K562 (cell line): ENCODE results near the gene FOXS1. TPM values are rescaled to one million over a fixed set of nuclear protein-coding genes. Genes with fewer than 3 reads are reported as not detected.

Experiments
- ATAC-seq: fragments of 200-7000 bp; cut with Tn5 transposase; 3 replicates; pipeline ENCODE4 v1.9.1; 2020; ENCODE audit warnings: moderate library complexity
- BruUV-seq: library from RNA; stranded (reverse); fragments of 400-500 nt; replicated peaks from 2 replicates; lab custom pipeline; 2021; lab: Mats Ljungman, UMichigan
- CTCF ChIA-PET: fragments of 300-600 bp; formaldehyde crosslinking; extraction: SDS; loops from one replicate; lab custom pipeline; 2021; ENCODE audit warnings: low intra/inter-chr PET ratio; lab: Yijun Ruan, JAX
- POLR2A ChIA-PET: fragments of 300-600, 350-650 bp; sonication (Branson Sonifier 250); formaldehyde crosslinking; extraction: SDS; loops from one replicate; lab custom pipeline; 2021; ENCODE audit warnings: antibody characterized with exemption, inconsistent platforms; lab: Yijun Ruan, JAX
- DNase-seq, 4 experiments: peaks; one replicate each; pipeline versions ENCODE4 v3.0.0 to v3.0.0-alpha.2; 2011 to 2018; ENCODE audit warnings: low spot score in 3 of 4, mixed read lengths in 3 of 4; ENCODE audit errors: extremely low read depth in 1 of 4
- FAIRE-seq: peaks from 2 replicates; lab custom pipeline; 2011; peaks lifted over from hg19 to GRCh38; lab: Jason Lieb, UNC
- H2AFZ ChIP-seq: 2 replicates; pipeline ENCODE4 v1.6.0; 2011; ENCODE audit warnings: low read depth, low read length, control low read depth, inconsistent platforms
- H3K27ac ChIP-seq: fragments of 200-600 bp; 3 replicates; pipeline ENCODE4 v1.8.0; 2011; ENCODE audit warnings: low read depth, mild to moderate bottlenecking, control low read depth, inconsistent platforms, low read length, moderate library complexity, mixed read lengths; ENCODE audit errors: extremely low read depth
- H3K27me3 ChIP-seq, 2 experiments: fragments of 300-600 bp in 1 of 2; 2 replicates in 1 of 2; 3 replicates in 1 of 2; pipeline versions ENCODE4 v1.6.0 to v1.8.0; 2011; ENCODE audit warnings: inconsistent platforms in 2 of 2, low read length in 2 of 2, mild to moderate bottlenecking in 1 of 2, mixed read lengths in 1 of 2, moderate library complexity in 1 of 2; ENCODE audit not compliant: control insufficient read depth in 2 of 2, insufficient read depth in 2 of 2
- H3K36me3 ChIP-seq: fragments of 300-600 bp; 3 replicates; pipeline ENCODE4 v1.8.0; 2011; ENCODE audit warnings: mild to moderate bottlenecking, low read length, inconsistent platforms; ENCODE audit not compliant: control insufficient read depth, insufficient read depth
- H3K4me1 ChIP-seq, 2 experiments: fragments of 200-600 bp in 1 of 2; replicated peaks in 1 of 2; 2 replicates in 1 of 2; 3 replicates in 1 of 2; pipeline versions ENCODE4 v1.5.1 to v1.8.0; 2011; ENCODE audit warnings: inconsistent platforms in 2 of 2, low read length in 2 of 2, mild to moderate bottlenecking in 1 of 2, mixed read lengths in 1 of 2, moderate library complexity in 1 of 2; ENCODE audit not compliant: control insufficient read depth in 2 of 2, insufficient read depth in 2 of 2
- H3K4me2 ChIP-seq: 2 replicates; pipeline ENCODE4 v1.6.1; 2011; ENCODE audit warnings: low read length, control low read depth, inconsistent platforms, mixed read lengths; ENCODE audit not compliant: insufficient read depth
- H3K4me3 ChIP-seq: fragments of 200-600 bp; sonication (generic), shearing (Covaris generic); 2 replicates; pipeline ENCODE4 v1.5.1; 2016; ENCODE audit warnings: control low read depth, inconsistent platforms
- H3K79me2 ChIP-seq: fragments of 200-600 bp; 3 replicates; pipeline ENCODE4 v1.8.0; 2011; ENCODE audit warnings: low read length, inconsistent platforms; ENCODE audit not compliant: control insufficient read depth, insufficient read depth
- H3K9ac ChIP-seq, 2 experiments: 2 replicates each; pipeline versions ENCODE4 v1.6.0 to v1.6.1; 2011; ENCODE audit warnings: low read depth in 2 of 2, low read length in 2 of 2, control low read depth in 1 of 2, inconsistent platforms in 1 of 2, mild to moderate bottlenecking in 1 of 2, mixed read lengths in 1 of 2; ENCODE audit not compliant: insufficient read depth in 1 of 2
- H3K9me1 ChIP-seq: one replicate; pipeline ENCODE4 v1.6.0; 2011; ENCODE audit warnings: inconsistent platforms, mild to moderate bottlenecking, low read length, moderate library complexity; ENCODE audit not compliant: control insufficient read depth, insufficient read depth
- H3K9me3 ChIP-seq: replicated peaks from 2 replicates; pipeline ENCODE4 v1.5.1; 2011; ENCODE audit warnings: low read depth, low read length, inconsistent platforms; ENCODE audit not compliant: control insufficient read depth, insufficient read depth
- H4K20me1 ChIP-seq: replicated peaks from 2 replicates; pipeline ENCODE4 v1.6.1; 2011; ENCODE audit warnings: low read length, inconsistent platforms, mixed read lengths; ENCODE audit not compliant: control insufficient read depth, insufficient read depth
- BMI1 ChIP-seq: fragments of 150-350 bp; IDR thresholded peaks from 2 replicates; pipeline ENCODE4 v1.6.1; 2014; ENCODE audit warnings: low read length
- CHD2 ChIP-seq: IDR thresholded peaks from 2 replicates; pipeline ENCODE4 v1.6.1; 2011; ENCODE audit warnings: low read depth, low read length
- GATA2 ChIP-seq: sonication (generic); formaldehyde crosslinking; IDR thresholded peaks from 2 replicates; pipeline ENCODE4 v1.4.0; 2020; ENCODE audit warnings: mild to moderate bottlenecking, missing genetic modification reagents
- POLR3G ChIP-seq: IDR thresholded peaks from 2 replicates; pipeline ENCODE4 v1.6.1; 2011; ENCODE audit not compliant: insufficient read length, insufficient replicate concordance; ENCODE audit errors: extremely low read depth
- TCFL5 ChIP-seq: fragments of 250-450 bp; sonication (Bioruptor Pico); conservative IDR thresholded peaks from 2 replicates; pipeline ENCODE4 v1.6.1; 2021; ENCODE audit warnings: mild to moderate bottlenecking, moderate library complexity, matching md5 sums
- ZNF134 ChIP-seq: fragments of 250-450 bp; sonication (Bioruptor Pico); conservative IDR thresholded peaks from 2 replicates; pipeline ENCODE4 v1.4.0; 2020
- ZNF263 ChIP-seq: sonication (generic); formaldehyde crosslinking; IDR thresholded peaks from 2 replicates; pipeline ENCODE4 v1.8.0; 2022; ENCODE audit warnings: mild to moderate bottlenecking, missing genetic modification reagents, borderline replicate concordance
- ZSCAN29 ChIP-seq: fragments of 450-650 bp; IDR thresholded peaks from 2 replicates; pipeline ENCODE4 v1.6.1; 2017
- WGBS: fragments of 100-300 bp; shearing (Covaris generic); methylation state at CpG from one replicate; pipeline ENCODE4 v1.1.6; 2016; ENCODE audit warnings: low coverage, mixed read lengths; ENCODE audit not compliant: insufficient coverage; ENCODE audit errors: missing lambda C conversion rate; 5-methylcytosine and 5-hydroxymethylcytosine counted together
- in situ Hi-C: fragments of 300-500 bp; cut with MboI; formaldehyde crosslinking; loops from 4 replicates; pipeline ENCODE4 v1.15.0; 2018; ENCODE audit warnings: inconsistent platforms, mixed read lengths
- intact Hi-C: fragments of 100-400 bp; cut with micrococcal nuclease; formaldehyde crosslinking; loops from 2 replicates; pipeline ENCODE4 v1.14.2; 2022
- polyA plus RNA-seq, 8 experiments: library from polyadenylated mRNA; depleted of rRNA in 4 of 8; stranded (reverse) in 5 of 8; unstranded in 3 of 8; fragments of >200 nt; fragmentation: Nextera tagmentation in 2 of 8; fragmentation: Illumina TruSeq in 1 of 8; extraction: Ambion mirVana in 2 of 8; extraction: Trizol in 1 of 8; gene quantifications; 2 replicates each; pipeline versions ENCODE4 v1.2.1 to v1.2.3, GENCODE V29; 2011 to 2014; ENCODE audit warnings: inconsistent platforms in 1 of 8, missing spikeins in 1 of 8
- total RNA-seq, 7 experiments: library from RNA; depleted of rRNA in 6 of 7; stranded (reverse); fragments of >200 nt in 6 of 7; fragmentation: Illumina TruSeq in 2 of 7; extraction: Trizol in 2 of 7; gene quantifications; 2 replicates each; pipeline versions ENCODE4 v1.2.1 to v1.2.3, GENCODE V29; 2011 to 2021; ENCODE audit warnings: low replicate concordance in 1 of 7
- TF ChIP-seq, protein P1 (sequence below): fragments of 450-650 bp; formaldehyde crosslinking; IDR thresholded peaks from 2 replicates; pipeline ENCODE4 v1.4.0; 2020; ENCODE audit warnings: mild to moderate bottlenecking, mixed read lengths
- TF ChIP-seq, protein P2 (sequence below), 3 experiments: fragments of 200-800 bp in 1 of 3; fragments of 250-450 bp in 1 of 3; fragments of 450-650 bp in 1 of 3; sonication (Bioruptor Pico) in 1 of 3; sonication (Bioruptor generic) in 1 of 3; formaldehyde crosslinking in 1 of 3; IDR thresholded peaks; 2 replicates each; pipeline versions ENCODE4 v1.6.1 to v1.8.0; 2016 to 2022; ENCODE audit warnings: mild to moderate bottlenecking in 2 of 3, missing genetic modification characterization in 2 of 3, missing compliant biosample characterization in 1 of 3, moderate library complexity in 1 of 3
- TF ChIP-seq, protein P3 (sequence below): fragments of 250-450 bp; sonication (Bioruptor Pico); IDR thresholded peaks from 2 replicates; pipeline ENCODE4 v1.4.0; 2020

FOXS1 gene
- total and polyA plus RNA-seq, 9 of the 15 experiments (the other 6 are each of a cell fraction or from before 2014, with no cell fraction given): not detected

DNA sequence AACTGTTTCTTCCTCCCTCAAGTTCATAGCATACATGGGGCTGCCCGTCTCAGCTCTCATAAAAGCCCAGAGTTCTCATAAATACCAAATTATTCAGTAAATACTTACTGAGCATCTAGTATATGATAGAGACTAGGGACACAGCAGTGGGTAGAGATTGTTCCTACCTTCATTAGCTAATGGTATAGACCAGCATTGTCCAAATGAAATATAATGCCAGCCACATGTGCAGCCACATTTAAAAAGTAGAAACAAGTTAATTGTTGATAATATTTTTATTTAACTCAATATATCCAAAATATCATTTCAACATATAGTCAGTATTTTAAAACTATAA is 26.2 kb upstream of the FOXS1 start:
- DNase-seq: no peak
- FAIRE-seq: no peak
- Histone ChIP-seq H3K4me1 (peaks cover 0 to 11% of the 10 kb centered on the region in 2 experiments; a peak in 2 of 5 replicates), H3K79me2 (no peaks in the 10 kb centered on the region), H3K27me3 (peaks cover 43 to 54% of the 10 kb centered on the region in 2 experiments), H3K4me2 (no peak overlapping the region), H2AFZ (no peak overlapping the region), H3K9ac (no peak overlapping the region), H4K20me1 (peaks cover 12% of the 10 kb centered on the region), H3K9me3 (no peaks in the 10 kb centered on the region), H3K27ac (no peak overlapping the region), H3K4me3 (no peak overlapping the region), H3K9me1 (no peaks in the 10 kb centered on the region), H3K36me3 (no peaks in the 10 kb centered on the region)
- BruUV-seq: no TSS peak
- no peak for ATAC-seq
- intact Hi-C loops: no loop called here
- WGBS: 6% methylated on average over 1 of the region's 1 CpG
- in situ Hi-C loops: no loop called here
- CTCF ChIA-PET: no interaction called here
- POLR2A ChIA-PET: interaction anchor here (1.1 to 1.4 kb wide), 2 partner anchors 25 to 79 kb away, joined by 4 read pairs; no protein-coding TSS in a partner anchor
- TF ChIP-seq CHD2: no peak
- TF ChIP-seq GATA2 (CRISPR knock-in tag): no peak
- TF ChIP-seq, protein P1, sequence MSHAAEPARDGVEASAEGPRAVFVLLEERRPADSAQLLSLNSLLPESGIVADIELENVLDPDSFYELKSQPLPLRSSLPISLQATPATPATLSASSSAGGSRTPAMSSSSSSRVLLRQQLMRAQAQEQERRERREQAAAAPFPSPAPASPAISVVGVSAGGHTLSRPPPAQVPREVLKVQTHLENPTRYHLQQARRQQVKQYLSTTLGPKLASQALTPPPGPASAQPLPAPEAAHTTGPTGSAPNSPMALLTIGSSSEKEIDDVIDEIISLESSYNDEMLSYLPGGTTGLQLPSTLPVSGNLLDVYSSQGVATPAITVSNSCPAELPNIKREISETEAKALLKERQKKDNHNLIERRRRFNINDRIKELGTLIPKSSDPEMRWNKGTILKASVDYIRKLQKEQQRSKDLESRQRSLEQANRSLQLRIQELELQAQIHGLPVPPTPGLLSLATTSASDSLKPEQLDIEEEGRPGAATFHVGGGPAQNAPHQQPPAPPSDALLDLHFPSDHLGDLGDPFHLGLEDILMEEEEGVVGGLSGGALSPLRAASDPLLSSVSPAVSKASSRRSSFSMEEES (CRISPR knock-in tag): no peak
- no peak for TF ChIP-seq ZNF263 (CRISPR knock-in tag)
- TF ChIP-seq, protein P2, sequence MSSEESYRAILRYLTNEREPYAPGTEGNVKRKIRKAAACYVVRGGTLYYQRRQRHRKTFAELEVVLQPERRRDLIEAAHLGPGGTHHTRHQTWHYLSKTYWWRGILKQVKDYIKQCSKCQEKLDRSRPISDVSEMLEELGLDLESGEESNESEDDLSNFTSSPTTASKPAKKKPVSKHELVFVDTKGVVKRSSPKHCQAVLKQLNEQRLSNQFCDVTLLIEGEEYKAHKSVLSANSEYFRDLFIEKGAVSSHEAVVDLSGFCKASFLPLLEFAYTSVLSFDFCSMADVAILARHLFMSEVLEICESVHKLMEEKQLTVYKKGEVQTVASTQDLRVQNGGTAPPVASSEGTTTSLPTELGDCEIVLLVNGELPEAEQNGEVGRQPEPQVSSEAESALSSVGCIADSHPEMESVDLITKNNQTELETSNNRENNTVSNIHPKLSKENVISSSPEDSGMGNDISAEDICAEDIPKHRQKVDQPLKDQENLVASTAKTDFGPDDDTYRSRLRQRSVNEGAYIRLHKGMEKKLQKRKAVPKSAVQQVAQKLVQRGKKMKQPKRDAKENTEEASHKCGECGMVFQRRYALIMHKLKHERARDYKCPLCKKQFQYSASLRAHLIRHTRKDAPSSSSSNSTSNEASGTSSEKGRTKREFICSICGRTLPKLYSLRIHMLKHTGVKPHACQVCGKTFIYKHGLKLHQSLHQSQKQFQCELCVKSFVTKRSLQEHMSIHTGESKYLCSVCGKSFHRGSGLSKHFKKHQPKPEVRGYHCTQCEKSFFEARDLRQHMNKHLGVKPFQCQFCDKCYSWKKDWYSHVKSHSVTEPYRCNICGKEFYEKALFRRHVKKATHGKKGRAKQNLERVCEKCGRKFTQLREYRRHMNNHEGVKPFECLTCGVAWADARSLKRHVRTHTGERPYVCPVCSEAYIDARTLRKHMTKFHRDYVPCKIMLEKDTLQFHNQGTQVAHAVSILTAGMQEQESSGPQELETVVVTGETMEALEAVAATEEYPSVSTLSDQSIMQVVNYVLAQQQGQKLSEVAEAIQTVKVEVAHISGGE (CRISPR knock-in tag; IDR thresholded peaks at IDR 0.05): no peak
- TF ChIP-seq TCFL5 (CRISPR knock-in tag): no peak
- no peak for TF ChIP-seq BMI1
- TF ChIP-seq, protein P3, sequence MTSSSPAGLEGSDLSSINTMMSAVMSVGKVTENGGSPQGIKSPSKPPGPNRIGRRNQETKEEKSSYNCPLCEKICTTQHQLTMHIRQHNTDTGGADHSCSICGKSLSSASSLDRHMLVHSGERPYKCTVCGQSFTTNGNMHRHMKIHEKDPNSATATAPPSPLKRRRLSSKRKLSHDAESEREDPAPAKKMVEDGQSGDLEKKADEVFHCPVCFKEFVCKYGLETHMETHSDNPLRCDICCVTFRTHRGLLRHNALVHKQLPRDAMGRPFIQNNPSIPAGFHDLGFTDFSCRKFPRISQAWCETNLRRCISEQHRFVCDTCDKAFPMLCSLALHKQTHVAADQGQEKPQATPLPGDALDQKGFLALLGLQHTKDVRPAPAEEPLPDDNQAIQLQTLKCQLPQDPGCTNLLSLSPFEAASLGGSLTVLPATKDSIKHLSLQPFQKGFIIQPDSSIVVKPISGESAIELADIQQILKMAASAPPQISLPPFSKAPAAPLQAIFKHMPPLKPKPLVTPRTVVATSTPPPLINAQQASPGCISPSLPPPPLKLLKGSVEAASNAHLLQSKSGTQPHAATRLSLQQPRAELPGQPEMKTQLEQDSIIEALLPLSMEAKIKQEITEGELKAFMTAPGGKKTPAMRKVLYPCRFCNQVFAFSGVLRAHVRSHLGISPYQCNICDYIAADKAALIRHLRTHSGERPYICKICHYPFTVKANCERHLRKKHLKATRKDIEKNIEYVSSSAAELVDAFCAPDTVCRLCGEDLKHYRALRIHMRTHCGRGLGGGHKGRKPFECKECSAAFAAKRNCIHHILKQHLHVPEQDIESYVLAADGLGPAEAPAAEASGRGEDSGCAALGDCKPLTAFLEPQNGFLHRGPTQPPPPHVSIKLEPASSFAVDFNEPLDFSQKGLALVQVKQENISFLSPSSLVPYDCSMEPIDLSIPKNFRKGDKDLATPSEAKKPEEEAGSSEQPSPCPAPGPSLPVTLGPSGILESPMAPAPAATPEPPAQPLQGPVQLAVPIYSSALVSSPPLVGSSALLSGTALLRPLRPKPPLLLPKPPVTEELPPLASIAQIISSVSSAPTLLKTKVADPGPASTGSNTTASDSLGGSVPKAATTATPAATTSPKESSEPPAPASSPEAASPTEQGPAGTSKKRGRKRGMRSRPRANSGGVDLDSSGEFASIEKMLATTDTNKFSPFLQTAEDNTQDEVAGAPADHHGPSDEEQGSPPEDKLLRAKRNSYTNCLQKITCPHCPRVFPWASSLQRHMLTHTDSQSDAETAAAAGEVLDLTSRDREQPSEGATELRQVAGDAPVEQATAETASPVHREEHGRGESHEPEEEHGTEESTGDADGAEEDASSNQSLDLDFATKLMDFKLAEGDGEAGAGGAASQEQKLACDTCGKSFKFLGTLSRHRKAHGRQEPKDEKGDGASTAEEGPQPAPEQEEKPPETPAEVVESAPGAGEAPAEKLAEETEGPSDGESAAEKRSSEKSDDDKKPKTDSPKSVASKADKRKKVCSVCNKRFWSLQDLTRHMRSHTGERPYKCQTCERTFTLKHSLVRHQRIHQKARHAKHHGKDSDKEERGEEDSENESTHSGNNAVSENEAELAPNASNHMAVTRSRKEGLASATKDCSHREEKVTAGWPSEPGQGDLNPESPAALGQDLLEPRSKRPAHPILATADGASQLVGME (CRISPR knock-in tag): no peak
- TF ChIP-seq POLR3G: no peak
- no peak for TF ChIP-seq ZSCAN29
- TF ChIP-seq ZNF134 (CRISPR knock-in tag): no peak
